GM19023 (cell line): Measurements from ENCODE around the gene ZNF37A.
"Not testable (repeated sequence)": the region's sequence is repeated elsewhere in the genome, so short reads cannot be mapped to it uniquely, and the experiment has no call there.

ENCODE experiments used
- ATAC-seq: cut with Tn5 transposase; IDR thresholded peaks from one replicate; pipeline ENCODE4 v1.9.1; 2021; ENCODE audit warnings: mild to moderate bottlenecking, moderate library complexity; ENCODE audit not compliant: unreplicated experiment

The ZNF37A gene

GRCh38 chr10:38147686-38148085 is 53.5 kb downstream of the ZNF37A start:
- ATAC-seq, result no peak

GRCh38 chr10:38150891-38151463 is 56.8 kb downstream of the ZNF37A start:
- not testable (repeated sequence) for ATAC-seq

- no peak for ATAC-seq
Measured at GRCh38 chr10:38156416-38157269, 62.5 kb downstream of the ZNF37A start.

- ATAC-seq, result no peak
Measured at GRCh38 chr10:38157270-38157685, 63.1 kb downstream of the ZNF37A start.

GRCh38 chr10:38159004-38159403 is 64.9 kb downstream of the ZNF37A start:
- ATAC-seq, result no peak

GRCh38 chr10:38163617-38164016 is 69.5 kb downstream of the ZNF37A start:
- ATAC-seq, result no peak

GRCh38 chr10:38174336-38174735 is 80.2 kb downstream of the ZNF37A start:
- ATAC-seq, result no peak

GRCh38 chr10:38184477-38184876 is 90.3 kb downstream of the ZNF37A start:
- ATAC-seq, result no peak
